Measurements from ENCODE around the gene FGD1.

DNA sequence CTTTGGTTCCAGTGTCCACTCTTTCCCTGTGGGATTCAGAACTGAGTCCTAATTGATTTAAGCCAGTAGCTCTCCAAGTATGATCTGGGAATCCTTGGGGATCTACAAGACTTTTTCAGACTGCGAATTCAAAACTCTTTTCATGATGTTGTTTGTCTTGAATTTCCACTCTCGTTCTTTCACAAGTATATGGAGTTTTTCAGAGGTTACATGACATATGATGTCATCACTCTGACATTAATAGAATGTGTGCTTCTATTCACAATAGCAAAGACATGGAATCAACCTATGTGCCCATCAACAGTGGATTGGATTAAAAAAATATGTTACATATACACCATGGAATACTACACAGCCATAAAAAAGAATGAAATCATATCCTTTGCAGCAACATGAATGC is 79.1 kb downstream of the FGD1 start:
- TF ChIP-seq, protein P1, sequence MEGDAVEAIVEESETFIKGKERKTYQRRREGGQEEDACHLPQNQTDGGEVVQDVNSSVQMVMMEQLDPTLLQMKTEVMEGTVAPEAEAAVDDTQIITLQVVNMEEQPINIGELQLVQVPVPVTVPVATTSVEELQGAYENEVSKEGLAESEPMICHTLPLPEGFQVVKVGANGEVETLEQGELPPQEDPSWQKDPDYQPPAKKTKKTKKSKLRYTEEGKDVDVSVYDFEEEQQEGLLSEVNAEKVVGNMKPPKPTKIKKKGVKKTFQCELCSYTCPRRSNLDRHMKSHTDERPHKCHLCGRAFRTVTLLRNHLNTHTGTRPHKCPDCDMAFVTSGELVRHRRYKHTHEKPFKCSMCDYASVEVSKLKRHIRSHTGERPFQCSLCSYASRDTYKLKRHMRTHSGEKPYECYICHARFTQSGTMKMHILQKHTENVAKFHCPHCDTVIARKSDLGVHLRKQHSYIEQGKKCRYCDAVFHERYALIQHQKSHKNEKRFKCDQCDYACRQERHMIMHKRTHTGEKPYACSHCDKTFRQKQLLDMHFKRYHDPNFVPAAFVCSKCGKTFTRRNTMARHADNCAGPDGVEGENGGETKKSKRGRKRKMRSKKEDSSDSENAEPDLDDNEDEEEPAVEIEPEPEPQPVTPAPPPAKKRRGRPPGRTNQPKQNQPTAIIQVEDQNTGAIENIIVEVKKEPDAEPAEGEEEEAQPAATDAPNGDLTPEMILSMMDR (IDR thresholded peaks at IDR 0.05 in 4 of 5, conservative IDR thresholded peaks at IDR 0.05 in 1 of 5), result no peak
- TF ChIP-seq POLR2A (IDR thresholded peaks at IDR 0.05), result no peak

All from gastrocnemius medialis (tissue), 4 donors.